NK-92 treated with Interleukin-12 subunit alpha and Interleukin-12 subunit beta, amount 100 ng/mL, for 24 hours (cell line): Measurements from ENCODE around the gene VANGL2.
"Not testable (repeated sequence)": the region's sequence is repeated elsewhere in the genome, so short reads cannot be mapped to it uniquely, and the experiment has no call there.

Source experiments
- DNase-seq: peaks from one replicate; lab custom pipeline; 2025; lab: John Stamatoyannopoulos, UW

The VANGL2 gene

GRCh38 chr1:160370561-160371345 lies 29.6 kb upstream of the VANGL2 start:
- DNase-seq: no peak

DNA sequence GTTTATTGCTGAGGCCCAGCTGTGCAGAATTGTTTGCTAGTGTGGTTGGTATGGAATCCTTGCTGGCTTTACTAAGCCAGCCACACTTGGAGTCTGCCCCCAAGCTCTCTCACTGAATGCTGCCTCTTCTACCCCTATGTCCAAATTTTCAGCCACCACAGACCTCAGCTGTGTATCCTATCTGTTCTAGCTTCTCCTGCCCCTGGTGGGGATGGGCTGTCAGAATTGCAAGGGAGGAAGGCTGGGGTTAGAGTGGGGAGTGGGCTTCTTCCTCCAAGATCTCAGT lies 29.1 kb upstream of the VANGL2 start:
- no peak for DNase-seq

GRCh38 chr1:160371756-160372155 lies 28.6 kb upstream of the VANGL2 start:
- no peak for DNase-seq

DNA sequence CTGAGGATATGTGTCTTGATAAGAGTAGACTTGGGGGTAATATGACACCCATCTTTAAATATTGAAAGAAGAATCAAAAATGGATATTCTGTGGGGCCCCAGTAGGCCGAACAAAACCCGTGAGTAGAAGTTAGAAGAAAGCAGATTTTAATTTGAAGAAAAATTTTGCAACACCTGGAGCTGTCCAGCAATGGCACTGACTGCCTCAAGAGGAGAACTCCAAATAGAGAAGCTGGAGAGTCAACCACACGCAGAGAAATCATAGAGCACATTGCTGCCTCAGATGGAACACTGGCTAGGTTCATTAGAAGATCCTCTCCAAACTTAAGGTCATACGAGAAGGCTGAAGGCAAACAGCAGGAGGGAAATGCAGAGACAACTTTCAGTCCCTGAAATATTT lies 26.7 kb upstream of the VANGL2 start:
- no peak for DNase-seq

- DNase-seq: no peak
Observed at GRCh38 chr1:160374306-160375110, 25.9 kb upstream of the VANGL2 start.

DNA sequence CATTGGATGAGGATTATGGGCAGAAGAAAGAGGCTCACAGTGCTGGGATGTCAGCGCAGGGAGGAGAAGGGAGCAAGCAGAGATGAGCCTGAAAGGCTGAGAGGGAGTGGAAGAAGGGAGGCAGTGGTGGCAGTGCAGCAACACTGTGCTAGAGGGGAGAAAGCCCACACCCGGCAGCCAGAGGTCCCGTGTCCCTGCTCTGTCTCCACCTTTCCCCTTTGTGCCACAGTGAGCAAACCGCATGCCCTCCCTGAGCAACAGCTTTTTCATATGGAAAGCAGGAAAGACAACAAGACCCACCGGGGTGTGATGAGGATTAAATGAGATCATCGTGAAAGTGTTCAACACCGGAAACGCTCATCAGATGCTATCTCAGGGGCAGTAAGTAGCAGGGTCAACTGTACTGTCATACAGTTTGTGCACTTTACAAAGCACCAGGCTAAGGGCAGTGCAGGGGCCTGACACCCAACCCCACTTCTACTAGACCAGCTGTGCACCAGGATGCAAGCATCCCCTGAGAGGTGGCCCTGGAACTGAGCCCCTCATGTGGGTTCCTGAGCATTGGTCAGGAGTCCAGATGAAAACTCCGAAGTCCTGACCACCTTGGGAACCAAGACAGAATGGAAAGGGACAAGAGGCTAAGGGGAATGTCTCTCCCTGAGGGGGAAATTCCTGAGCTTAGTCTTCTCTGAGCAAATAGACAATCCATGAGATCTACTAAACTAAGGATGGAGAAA lies 24.4 kb upstream of the VANGL2 start:
- DNase-seq: peak; percentile 9

- DNase-seq: no peak
Observed at GRCh38 chr1:160376525-160377131, 23.7 kb upstream of the VANGL2 start.

- no peak for DNase-seq
Observed at GRCh38 chr1:160377585-160378206, 22.7 kb upstream of the VANGL2 start.

DNA sequence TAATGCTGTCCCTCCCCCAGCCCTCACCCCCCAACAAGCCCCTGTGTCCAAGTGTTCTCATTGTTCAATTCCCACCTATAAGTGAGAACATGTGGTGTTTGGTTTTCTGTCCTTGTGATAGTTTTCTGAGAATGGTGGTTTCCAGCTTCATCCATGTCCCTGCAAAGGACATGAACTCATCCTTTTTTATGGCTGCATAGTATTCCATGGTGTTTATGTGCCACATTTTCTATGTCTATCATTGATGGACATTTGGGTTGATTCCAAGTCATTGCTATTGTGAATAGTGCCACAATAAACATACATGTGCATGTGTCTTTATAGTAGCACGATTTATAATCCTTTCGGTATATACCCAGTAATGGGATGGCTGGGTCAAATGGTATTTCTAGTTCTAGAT lies 15.6 kb upstream of the VANGL2 start:
- DNase-seq: not testable (repeated sequence)

- not testable (repeated sequence) for DNase-seq
Observed at GRCh38 chr1:160388406-160388805, 12.0 kb upstream of the VANGL2 start.

GRCh38 chr1:160394673-160395072 lies 5.7 kb upstream of the VANGL2 start:
- no peak for DNase-seq

DNA sequence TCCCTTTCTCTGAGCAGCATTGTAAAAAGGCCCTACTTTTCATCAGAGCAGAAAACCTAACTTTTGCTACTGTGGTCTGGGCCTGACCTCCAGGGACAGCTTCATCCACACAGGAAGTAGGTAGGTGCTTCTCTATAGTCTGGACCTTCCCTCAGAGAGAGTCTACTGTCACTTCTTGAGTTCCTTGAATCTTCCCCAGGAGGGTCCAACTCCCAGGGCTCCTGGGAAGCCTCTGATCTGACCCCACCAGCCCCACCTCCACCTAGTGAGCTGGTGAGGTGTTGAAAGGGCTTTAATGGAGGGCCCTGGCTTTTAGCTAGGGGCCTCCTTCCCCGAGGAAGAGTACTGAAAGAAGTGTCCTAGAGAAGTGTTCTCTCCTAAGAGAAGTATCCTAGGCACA lies 2.7 kb upstream of the VANGL2 start:
- DNase-seq: no peak

DNA sequence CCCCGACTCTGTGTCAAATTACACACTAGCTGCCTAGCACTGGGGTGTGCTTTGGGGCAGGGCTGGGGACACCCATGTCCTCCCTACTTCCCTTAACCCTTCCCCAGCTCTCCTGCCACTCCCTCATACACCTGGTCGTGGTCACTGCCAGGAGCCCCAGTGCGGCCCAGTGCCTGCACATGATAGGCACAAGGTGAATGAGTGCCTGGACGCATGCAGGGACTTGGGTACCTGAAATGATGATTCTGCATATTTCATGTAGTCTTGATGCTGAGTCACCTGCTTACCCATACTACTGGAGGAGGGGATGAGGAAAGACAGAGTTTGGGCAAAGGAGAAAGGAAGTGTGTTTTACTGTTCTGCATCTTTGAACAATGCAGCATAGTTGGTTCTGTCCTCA lies 1.5 kb upstream of the VANGL2 start:
- DNase-seq: no peak

GRCh38 chr1:160399544-160400222 lies 681 bp upstream of the VANGL2 start:
- no peak for DNase-seq

- no peak for DNase-seq
Observed at GRCh38 chr1:160400646-160401486, 502 bp downstream of the VANGL2 start.

DNA sequence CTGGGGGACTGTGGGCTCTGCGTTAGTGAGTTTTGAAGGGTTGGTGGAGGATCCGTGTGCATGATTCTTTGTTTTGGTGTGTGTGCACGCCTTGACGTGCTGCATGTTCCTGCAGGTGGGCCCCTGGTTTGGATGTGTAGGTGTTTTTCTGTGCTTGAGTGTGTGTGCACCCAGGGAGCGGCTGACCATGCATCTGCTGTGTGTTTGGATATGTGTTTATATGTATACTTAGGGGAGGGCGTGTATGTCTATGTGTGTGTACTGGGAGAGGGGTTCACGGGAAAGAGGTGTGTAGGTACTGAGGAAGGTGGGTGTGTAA lies 1.1 kb downstream of the VANGL2 start:
- no peak for DNase-seq

GRCh38 chr1:160402001-160402795 lies 1.8 kb downstream of the VANGL2 start:
- no peak for DNase-seq

GRCh38 chr1:160403244-160403643 lies 2.9 kb downstream of the VANGL2 start:
- no peak for DNase-seq

- DNase-seq: no peak
Observed at GRCh38 chr1:160404094-160404493, 3.7 kb downstream of the VANGL2 start.

DNA sequence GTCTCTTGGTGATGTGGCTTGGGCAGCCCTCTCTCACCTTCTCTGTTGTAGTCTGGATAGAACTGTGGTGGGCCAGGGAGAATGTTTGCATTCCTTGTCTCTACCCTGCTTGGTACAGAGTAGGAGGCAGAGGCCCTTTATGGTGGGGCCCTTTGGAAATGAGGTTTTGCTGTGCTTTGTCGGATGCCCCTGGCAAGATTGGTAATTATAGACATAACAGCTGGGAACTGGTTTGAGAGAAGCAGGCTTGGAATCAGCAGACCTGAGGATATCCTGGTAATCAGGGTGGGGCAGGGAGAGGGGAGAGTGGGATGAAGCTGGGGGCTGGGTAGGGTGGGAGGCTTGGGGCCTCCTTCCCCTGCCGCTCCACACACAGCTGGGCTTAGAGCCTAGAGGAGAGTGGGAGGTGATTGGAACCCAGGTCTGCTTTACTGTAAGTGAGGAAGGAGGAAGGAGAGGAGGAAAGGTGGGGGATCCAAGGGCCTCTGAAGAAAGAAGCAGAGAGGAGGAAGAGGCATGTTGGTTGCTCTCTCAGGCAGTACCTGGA lies 5.0 kb downstream of the VANGL2 start:
- no peak for DNase-seq
